K562 (cell line): ENCODE results near the gene LYPLA2. TPM values are rescaled to one million over a fixed set of nuclear protein-coding genes. Genes with fewer than 3 reads are reported as not detected.
A peak's percentile ranks its signal among the peaks of the same experiment; 100 is the strongest.

Experiments used
- E2F5 ChIP-seq: sonication (generic); formaldehyde crosslinking; IDR thresholded peaks from 2 replicates; pipeline ENCODE4 v1.8.0; 2022; ENCODE audit warnings: mild to moderate bottlenecking, missing genetic modification reagents
- FOSL1 ChIP-seq: fragments of 200-800 bp; sonication (Bioruptor generic); conservative IDR thresholded peaks from 2 replicates; pipeline ENCODE4 v1.6.1; 2016; ENCODE audit warnings: missing genetic modification characterization, missing compliant biosample characterization
- GATAD2A ChIP-seq: fragments of 450-650 bp; IDR thresholded peaks from 2 replicates; pipeline ENCODE4 v1.6.1; 2017
- KDM1A ChIP-seq, 2 experiments: fragments of 450-650 bp; IDR thresholded peaks; 2 replicates each; pipeline ENCODE4 v1.6.1; 2016; ENCODE audit warnings: mild to moderate bottlenecking in 2 of 2
- LARP7 ChIP-seq: fragments of 450-650 bp; IDR thresholded peaks from 2 replicates; pipeline ENCODE4 v1.6.1; 2016
- NFIC ChIP-seq: fragments of 450-650 bp; IDR thresholded peaks from 2 replicates; pipeline ENCODE4 v1.6.1; 2017; ENCODE audit warnings: mild to moderate bottlenecking, inconsistent platforms
- PHB2 ChIP-seq: fragments of 450-650 bp; IDR thresholded peaks from 2 replicates; pipeline ENCODE4 v1.6.1; 2017; ENCODE audit warnings: low read depth
- RBM15 ChIP-seq: fragments of 200-400 bp; formaldehyde crosslinking; IDR thresholded peaks from 2 replicates; pipeline ENCODE4 v1.6.1; 2018; ENCODE audit warnings: mild to moderate bottlenecking, low read length, moderate library complexity; ENCODE audit not compliant: insufficient read depth
- RBM25 ChIP-seq: fragments of 200-400 bp; formaldehyde crosslinking; IDR thresholded peaks from 2 replicates; pipeline ENCODE4 v1.6.1; 2018; ENCODE audit warnings: low read length, low read depth, moderate library complexity; ENCODE audit not compliant: severe bottlenecking
- RFX7 ChIP-seq: fragments of 250-450 bp; sonication (Bioruptor Pico); IDR thresholded peaks from 2 replicates; pipeline ENCODE4 v1.5.1; 2021; ENCODE audit warnings: mild to moderate bottlenecking
- SMARCA4 ChIP-seq: fragments of 450-650 bp; IDR thresholded peaks from 2 replicates; pipeline ENCODE4 v1.6.1; 2016
- TBL1XR1 ChIP-seq, 2 experiments: IDR thresholded peaks; 2 replicates each; pipeline ENCODE4 v1.6.1; 2012; ENCODE audit warnings: improper control_type of control experiment in 2 of 2, low read length in 2 of 2, mild to moderate bottlenecking in 1 of 2
- ZBTB7A ChIP-seq: IDR thresholded peaks from 2 replicates; pipeline ENCODE4 v1.6.1; 2011; ENCODE audit warnings: low read depth, mild to moderate bottlenecking, low read length, moderate library complexity, borderline replicate concordance; ENCODE audit not compliant: control insufficient read depth
- ZNF124 ChIP-seq: sonication (generic); formaldehyde crosslinking; IDR thresholded peaks from 2 replicates; pipeline ENCODE4 v1.8.1; 2022; ENCODE audit warnings: missing genetic modification reagents
- ZNF740 ChIP-seq, 3 experiments: fragments of 200-800 bp in 1 of 3; sonication (Bioruptor generic) in 1 of 3; sonication (generic) in 1 of 3; formaldehyde crosslinking in 1 of 3; IDR thresholded peaks; 2 replicates each; pipeline versions ENCODE4 v1.6.1 to v1.8.0; 2016 to 2022; ENCODE audit warnings: mild to moderate bottlenecking in 2 of 3, missing compliant biosample characterization in 2 of 3, missing genetic modification characterization in 2 of 3, missing genetic modification reagents in 1 of 3
- ZZZ3 ChIP-seq: fragments of 450-650 bp; IDR thresholded peaks from 2 replicates; pipeline ENCODE4 v1.6.1; 2016; ENCODE audit warnings: antibody characterized with exemption, mild to moderate bottlenecking, moderate library complexity
- polyA plus RNA-seq, 8 experiments: library from polyadenylated mRNA; depleted of rRNA in 4 of 8; stranded (reverse) in 5 of 8; unstranded in 3 of 8; fragments of >200 nt; fragmentation: Nextera tagmentation in 2 of 8; fragmentation: Illumina TruSeq in 1 of 8; extraction: Ambion mirVana in 2 of 8; extraction: Trizol in 1 of 8; gene quantifications; 2 replicates each; pipeline versions ENCODE4 v1.2.1 to v1.2.3, GENCODE V29; 2011 to 2014; ENCODE audit warnings: inconsistent platforms in 1 of 8, missing spikeins in 1 of 8
- total RNA-seq, 7 experiments: library from RNA; depleted of rRNA in 6 of 7; stranded (reverse); fragments of >200 nt in 6 of 7; fragmentation: Illumina TruSeq in 2 of 7; extraction: Trizol in 2 of 7; gene quantifications; 2 replicates each; pipeline versions ENCODE4 v1.2.1 to v1.2.3, GENCODE V29; 2011 to 2021; ENCODE audit warnings: low replicate concordance in 1 of 7
- TF ChIP-seq, protein P1 (sequence below): IDR thresholded peaks from 2 replicates; pipeline ENCODE4 v1.6.1; 2012; ENCODE audit warnings: low read depth, low read length, improper control_type of control experiment, borderline replicate concordance
- TF ChIP-seq, protein P2 (sequence below), 2 experiments: fragments of 450-650 bp in 1 of 2; sonication (generic) in 1 of 2; formaldehyde crosslinking in 1 of 2; IDR thresholded peaks in 1 of 2; conservative IDR thresholded peaks in 1 of 2; 2 replicates each; pipeline versions ENCODE4 v1.6.1 to v1.8.1; 2016 to 2023; ENCODE audit warnings: mild to moderate bottlenecking in 2 of 2, moderate library complexity in 2 of 2, inconsistent platforms in 1 of 2, missing genetic modification reagents in 1 of 2

The LYPLA2 gene
- total and polyA plus RNA-seq, 9 of the 15 experiments (the other 6 are each of a cell fraction or from before 2014, with no cell fraction given) = 3.9 to 128 (median 60.1) TPM

DNA sequence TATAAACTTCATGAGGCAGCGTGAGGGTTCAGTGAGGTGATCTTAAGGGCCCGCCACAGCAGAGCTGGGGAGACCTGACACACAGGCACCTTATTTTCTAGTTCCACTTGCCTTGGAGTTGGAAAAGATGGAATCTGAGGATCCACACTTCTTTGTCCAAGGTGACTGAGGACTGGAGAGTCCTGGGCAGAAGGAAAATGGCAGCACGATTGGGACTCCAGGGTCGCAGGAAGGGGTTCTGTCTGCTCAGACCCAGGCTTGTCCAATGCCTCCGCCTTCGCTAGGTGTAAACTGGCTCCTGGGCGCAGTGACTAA lies 8.3 kb downstream of the LYPLA2 start (continued):
- TF ChIP-seq E2F5 (CRISPR knock-in tag) = no peak
- 0 out of 2 replicates have a peak, but pooled peaks have one; percentile 69 for TF ChIP-seq ZBTB7A
- TF ChIP-seq SMARCA4 = 0 out of 2 replicates have a peak, but pooled peaks have one; percentile 10
- TF ChIP-seq KDM1A (IDR thresholded peaks at IDR 0.05) = no peak
- TF ChIP-seq NFIC = no peak
- TF ChIP-seq PHB2 = no peak
- TF ChIP-seq ZNF124 = no peak
- TF ChIP-seq, protein P1, sequence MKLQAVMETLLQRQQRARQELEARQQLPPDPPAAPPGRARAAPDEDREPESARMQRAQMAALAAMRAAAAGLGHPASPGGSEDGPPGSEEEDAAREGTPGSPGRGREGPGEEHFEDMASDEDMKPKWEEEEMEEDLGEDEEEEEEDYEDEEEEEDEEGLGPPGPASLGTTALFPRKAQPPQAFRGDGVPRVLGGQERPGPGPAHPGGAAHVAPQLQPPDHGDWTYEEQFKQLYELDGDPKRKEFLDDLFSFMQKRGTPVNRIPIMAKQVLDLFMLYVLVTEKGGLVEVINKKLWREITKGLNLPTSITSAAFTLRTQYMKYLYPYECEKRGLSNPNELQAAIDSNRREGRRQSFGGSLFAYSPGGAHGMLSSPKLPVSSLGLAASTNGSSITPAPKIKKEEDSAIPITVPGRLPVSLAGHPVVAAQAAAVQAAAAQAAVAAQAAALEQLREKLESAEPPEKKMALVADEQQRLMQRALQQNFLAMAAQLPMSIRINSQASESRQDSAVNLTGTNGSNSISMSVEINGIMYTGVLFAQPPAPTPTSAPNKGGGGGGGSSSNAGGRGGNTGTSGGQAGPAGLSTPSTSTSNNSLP = no peak
- TF ChIP-seq TBL1XR1 (IDR thresholded peaks at IDR 0.05; ENCODE audit: low read length in 2 of 2) = no peak
- TF ChIP-seq, protein P2, sequence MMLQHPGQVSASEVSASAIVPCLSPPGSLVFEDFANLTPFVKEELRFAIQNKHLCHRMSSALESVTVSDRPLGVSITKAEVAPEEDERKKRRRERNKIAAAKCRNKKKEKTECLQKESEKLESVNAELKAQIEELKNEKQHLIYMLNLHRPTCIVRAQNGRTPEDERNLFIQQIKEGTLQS (IDR thresholded peaks at IDR 0.05) = no peak
- TF ChIP-seq, protein P2 (CRISPR knock-in tag; conservative IDR thresholded peaks at IDR 0.05) = no peak
- no peak for TF ChIP-seq GATAD2A
- TF ChIP-seq RFX7 (CRISPR knock-in tag) = no peak
- TF ChIP-seq ZZZ3 = no peak
- no peak for TF ChIP-seq RBM25
- TF ChIP-seq RBM15 = no peak
- no peak for TF ChIP-seq LARP7
- TF ChIP-seq FOSL1 (tag) = peak; percentile 88; the same call in 1 of the 2 replicates
- TF ChIP-seq ZNF740 (CRISPR knock-in tag; IDR thresholded peaks at IDR 0.05) = 0 out of 2 replicates have a peak, but pooled peaks have one; percentile 32
- no peak for TF ChIP-seq ZNF740 (tag; IDR thresholded peaks at IDR 0.05)
